ENCODE results near the gene FBLIM1. TPM values are rescaled to one million over a fixed set of nuclear protein-coding genes. Genes with fewer than 3 reads are reported as not detected.
"Not testable (repeated sequence)": the region's sequence is repeated elsewhere in the genome, so short reads cannot be mapped to it uniquely, and the experiment has no call there.

The FBLIM1 gene
- total and polyA plus RNA-seq, 3 donors from 2014 or later, result 23.3 to 52.5 (median 32.8) TPM

DNA sequence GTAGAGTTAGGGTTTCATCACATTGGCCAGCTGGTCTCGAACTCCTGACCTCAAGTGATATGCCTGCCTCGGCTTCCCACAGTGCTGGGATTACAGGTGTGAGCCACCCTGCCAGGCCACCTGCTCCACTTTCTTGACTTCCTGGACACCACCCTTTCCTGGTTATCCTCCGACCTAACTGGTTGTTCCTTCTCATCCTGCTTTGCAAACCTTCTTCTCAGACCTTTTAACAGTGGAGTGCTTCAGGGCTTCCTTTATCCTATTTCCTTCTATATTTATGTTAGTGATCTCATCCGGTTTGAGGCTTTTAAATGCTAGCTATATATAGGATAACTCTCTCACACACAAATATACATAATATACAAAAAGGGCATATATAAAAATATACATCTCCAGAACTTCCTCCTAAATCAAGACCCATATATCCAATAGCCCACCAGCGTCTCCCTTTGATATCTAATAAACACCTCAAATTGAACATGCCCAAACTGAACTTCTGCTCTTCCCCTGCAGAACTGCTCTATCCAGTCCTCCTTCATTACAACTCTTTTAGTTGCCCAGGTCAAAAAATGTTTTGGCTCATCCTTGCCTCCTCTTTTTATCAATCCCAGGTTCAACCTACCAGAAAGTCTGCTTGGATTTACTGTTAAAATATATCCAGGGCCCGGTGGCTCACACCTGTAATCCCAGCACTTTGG lies 68.4 kb downstream of the FBLIM1 start:
- no peak overlapping the region for H3K4me3 ChIP-seq
- H3K4me1 ChIP-seq, result peaks cover 24% of the 10 kb centered on the region
- intact Hi-C loops (cut with DNase I; ENCODE audit: low total_unique reads), result no loop called here
- no peaks in the 10 kb centered on the region for H3K36me3 ChIP-seq (ENCODE audit: low read depth, missing control alignments)
- 87 to 91% methylated on average over 6 of the region's 6 CpGs for WGBS, 2 donors
- H3K27ac ChIP-seq, result no peak overlapping the region
- no peak for DNase-seq
- TF ChIP-seq POLR2A (IDR thresholded peaks at IDR 0.05), result no peak
- no peak for TF ChIP-seq CTCF (IDR thresholded peaks at IDR 0.05)
- no peaks in the 10 kb centered on the region for H3K9me3 ChIP-seq
- no peaks in the 10 kb centered on the region for H3K27me3 ChIP-seq

- H3K4me3 ChIP-seq; H3K36me3 ChIP-seq (ENCODE audit: low read depth, missing control alignments); DNase-seq; H3K27me3 ChIP-seq; intact Hi-C loops (cut with DNase I; ENCODE audit: low total_unique reads); H3K9me3 ChIP-seq; H3K27ac ChIP-seq: not testable (repeated sequence)
- WGBS, 2 donors, result 94% methylated on average over 15 of the region's 15 CpGs
- peaks cover 24% of the 10 kb centered on the region for H3K4me1 ChIP-seq
Observed at GRCh38 chr1:15827567-15827966, 69.0 kb downstream of the FBLIM1 start.

DNA sequence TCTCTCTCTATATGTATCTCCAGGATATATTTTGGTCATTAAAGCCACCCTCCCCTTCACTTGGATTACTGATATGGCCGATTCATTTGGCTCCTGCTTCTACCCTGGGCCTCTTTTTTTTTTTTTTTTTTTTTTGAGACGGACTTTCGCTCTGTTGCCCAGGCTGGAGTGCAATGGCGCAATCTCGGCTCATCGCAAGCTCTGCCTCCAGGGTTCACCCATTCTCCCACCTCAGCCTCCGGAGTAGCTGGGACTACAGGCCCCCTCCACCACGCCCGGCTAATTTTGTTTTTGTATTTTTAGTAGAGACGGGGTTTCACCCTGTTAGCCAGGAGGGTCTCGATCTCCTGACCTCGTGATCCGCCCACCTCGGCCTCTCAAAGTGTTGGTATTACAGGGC lies 70.3 kb downstream of the FBLIM1 start:
- H3K27me3 ChIP-seq; DNase-seq; H3K4me3 ChIP-seq; H3K36me3 ChIP-seq (ENCODE audit: low read depth, missing control alignments); intact Hi-C loops (cut with DNase I; ENCODE audit: low total_unique reads); H3K9me3 ChIP-seq; H3K27ac ChIP-seq: not testable (repeated sequence)
- 86 to 92% methylated on average over 13 to 14 of the region's 14 CpGs for WGBS, 2 donors
- peaks cover 24% of the 10 kb centered on the region for H3K4me1 ChIP-seq

DNA sequence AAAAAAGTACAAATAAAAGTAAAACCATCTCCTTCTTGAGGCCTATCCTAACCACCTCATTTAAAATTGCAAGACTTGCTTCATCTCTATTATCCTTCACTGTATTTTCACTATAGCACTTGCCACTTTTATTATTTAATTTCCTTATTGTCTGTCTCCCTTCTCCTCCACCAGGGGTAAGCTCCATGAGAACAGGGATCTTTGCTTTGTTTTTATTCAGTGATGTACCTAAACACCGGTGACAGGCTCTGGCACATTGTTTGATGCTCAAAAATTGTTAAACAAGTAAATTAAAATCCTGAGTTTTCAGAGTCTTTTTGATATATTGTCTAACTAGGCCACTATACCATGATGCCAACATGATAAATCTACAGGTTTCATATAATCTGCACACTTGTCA lies 71.7 kb downstream of the FBLIM1 start:
- peaks cover 23% of the 10 kb centered on the region for H3K4me1 ChIP-seq
- WGBS, 2 donors, result 68 to 70% methylated on average over 1 of the region's 1 CpG
- H3K9me3 ChIP-seq, result no peaks in the 10 kb centered on the region
- TF ChIP-seq CTCF (IDR thresholded peaks at IDR 0.05) (peak in 2 of 3 experiments; percentile 5 to 12), POLR2A (IDR thresholded peaks at IDR 0.05) (no peak)
- intact Hi-C loops (cut with DNase I; ENCODE audit: low total_unique reads), result loop anchor here (10.0 kb wide), 1 partner anchor 55 kb away; no protein-coding TSS in a partner anchor
- H3K27me3 ChIP-seq, result no peaks in the 10 kb centered on the region
- peak overlapping the region in 1 of 2 donors; percentile 78 for H3K27ac ChIP-seq
- H3K4me3 ChIP-seq, result no peak overlapping the region
- DNase-seq, result no peak
- no peaks in the 10 kb centered on the region for H3K36me3 ChIP-seq (ENCODE audit: low read depth, missing control alignments)

DNA sequence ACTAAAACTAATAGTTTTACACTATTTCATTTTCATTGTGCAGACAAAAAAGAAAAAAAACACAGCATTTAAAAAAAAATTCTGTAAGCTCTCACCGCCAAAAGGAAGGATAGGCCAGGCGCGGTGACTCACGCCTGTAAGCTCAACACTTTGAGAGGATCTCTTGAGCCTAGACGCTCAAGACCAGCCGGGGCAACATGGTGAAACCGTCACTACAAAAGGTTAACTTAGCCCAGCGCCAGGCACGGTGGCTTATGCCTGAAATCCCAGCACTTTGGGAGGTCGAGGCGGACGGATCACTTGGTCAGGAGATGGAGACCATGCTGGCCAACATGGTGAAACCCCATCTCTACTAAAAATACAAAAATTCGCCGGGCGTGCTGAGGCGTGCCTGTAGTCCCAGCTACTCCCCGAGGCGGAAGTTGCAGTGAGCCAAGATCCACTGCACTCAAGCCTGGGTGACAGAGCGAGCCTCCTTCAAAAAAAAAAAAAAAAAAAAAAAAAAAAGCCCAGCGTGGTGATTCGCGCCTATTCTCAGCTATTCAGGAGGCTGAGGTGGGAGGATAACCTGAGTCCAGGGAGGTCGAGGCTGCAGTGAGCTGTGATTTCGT lies 74.6 kb downstream of the FBLIM1 start:
- TF ChIP-seq POLR2A (IDR thresholded peaks at IDR 0.05) (no peak), CTCF (IDR thresholded peaks at IDR 0.05) (no peak)
- DNase-seq, result peak; percentile 60
- H3K4me3 ChIP-seq, result peak overlapping the region; percentile 84 to 89
- intact Hi-C loops (cut with DNase I; ENCODE audit: low total_unique reads), result loop anchor here (10.0 kb wide), 1 partner anchor 52 kb away; no protein-coding TSS in a partner anchor
- no peaks in the 10 kb centered on the region for H3K27me3 ChIP-seq
- peaks cover 15% of the 10 kb centered on the region for H3K4me1 ChIP-seq
- peak overlapping the region; percentile 100 for H3K27ac ChIP-seq
- no peaks in the 10 kb centered on the region for H3K9me3 ChIP-seq
- H3K36me3 ChIP-seq (ENCODE audit: low read depth, missing control alignments), result no peaks in the 10 kb centered on the region
- WGBS, 2 donors, result 19 to 42% methylated on average over 22 to 24 of the region's 24 CpGs

All from testis (tissue), 3 donors.